SK-N-SH (cell line): ENCODE measurements around the gene CDC6.

Source experiments
- GABPA ChIP-seq: IDR thresholded peaks from 2 replicates; pipeline ENCODE4 v1.4.0; 2012; ENCODE audit warnings: low read depth, mild to moderate bottlenecking
- REST ChIP-seq: IDR thresholded peaks from 2 replicates; pipeline ENCODE4 v1.6.1; 2012; ENCODE audit warnings: mild to moderate bottlenecking, low read depth, low read length, moderate library complexity
- TAF1 ChIP-seq: IDR thresholded peaks from 2 replicates; pipeline ENCODE4 v1.6.1; 2012; ENCODE audit warnings: low read depth, mild to moderate bottlenecking, low read length, moderate library complexity, borderline replicate concordance

- no peak for TF ChIP-seq TAF1
- TF ChIP-seq REST = no peak
- TF ChIP-seq GABPA = no peak
Observed at GRCh38 chr17:40241252-40241834, 46.3 kb upstream of the CDC6 start.
